ENCODE data around the gene FPR3.
"Not testable (repeated sequence)": the region's sequence is repeated elsewhere in the genome, so short reads cannot be mapped to it uniquely, and the experiment has no call there.

Gene FPR3

DNA sequence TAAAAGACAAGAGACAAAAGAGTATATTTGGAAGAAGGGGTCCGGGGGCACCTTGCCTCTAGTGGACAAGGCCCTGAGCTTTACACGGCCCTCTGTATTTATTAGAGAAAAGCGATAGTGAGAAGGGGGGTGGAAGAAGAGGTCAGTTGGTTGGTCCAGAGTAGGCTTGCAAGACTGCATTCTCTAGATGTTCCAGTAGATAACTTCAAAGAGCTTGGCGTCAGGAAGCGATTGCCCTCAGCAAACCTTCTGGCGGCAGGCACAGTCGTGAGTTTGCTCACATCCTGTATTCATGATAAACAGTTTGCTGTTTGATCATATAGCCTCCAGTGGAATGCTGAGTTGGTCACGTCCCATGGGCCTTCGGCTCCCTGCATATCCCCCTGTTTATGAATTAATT, 9.8 kb downstream of the FPR3 start:
- not testable (repeated sequence) for H3K27me3 ChIP-seq (ENCODE audit: control insufficient read depth in 5 of 5, insufficient read depth in 4 of 5, low read length in 5 of 5); H3K9me3 ChIP-seq (ENCODE audit: control insufficient read depth in 5 of 5, low read length in 5 of 5); H3K9ac ChIP-seq (ENCODE audit: low read length in 5 of 5); H3K36me3 ChIP-seq (ENCODE audit: control insufficient read depth in 5 of 5, insufficient read depth in 5 of 5, low read length in 5 of 5); H3K4me3 ChIP-seq (ENCODE audit: low read depth in 1 of 5, low read length in 5 of 5)
- H3K27ac ChIP-seq (ENCODE audit: low read depth, low read length) = peak overlapping the region; percentile 30
- H3K4me1 ChIP-seq (ENCODE audit: control insufficient read depth in 5 of 5, insufficient read depth in 5 of 5, low read length in 5 of 5) = peaks cover 1 to 28% (median 8%) of the 10 kb centered on the region in 5 donors

- not testable (repeated sequence) for H3K36me3 ChIP-seq (ENCODE audit: control insufficient read depth in 5 of 5, insufficient read depth in 5 of 5, low read length in 5 of 5); H3K9me3 ChIP-seq (ENCODE audit: control insufficient read depth in 5 of 5, low read length in 5 of 5); H3K27ac ChIP-seq (ENCODE audit: low read depth, low read length); H3K4me3 ChIP-seq (ENCODE audit: low read depth in 1 of 5, low read length in 5 of 5); H3K27me3 ChIP-seq (ENCODE audit: control insufficient read depth in 5 of 5, insufficient read depth in 4 of 5, low read length in 5 of 5); H3K9ac ChIP-seq (ENCODE audit: low read length in 5 of 5)
- H3K4me1 ChIP-seq (ENCODE audit: control insufficient read depth in 5 of 5, insufficient read depth in 5 of 5, low read length in 5 of 5) = peaks cover 0 to 27% (median 2%) of the 10 kb centered on the region in 5 donors
Measured at GRCh38 chr19:51805396-51805795, 10.4 kb downstream of the FPR3 start.

- H3K27ac ChIP-seq (ENCODE audit: low read depth, low read length); H3K36me3 ChIP-seq (ENCODE audit: control insufficient read depth in 5 of 5, insufficient read depth in 5 of 5, low read length in 5 of 5); H3K9ac ChIP-seq (ENCODE audit: low read length in 5 of 5); H3K27me3 ChIP-seq (ENCODE audit: control insufficient read depth in 5 of 5, insufficient read depth in 4 of 5, low read length in 5 of 5); H3K4me3 ChIP-seq (ENCODE audit: low read depth in 1 of 5, low read length in 5 of 5); H3K9me3 ChIP-seq (ENCODE audit: control insufficient read depth in 5 of 5, low read length in 5 of 5): not testable (repeated sequence)
- H3K4me1 ChIP-seq (ENCODE audit: control insufficient read depth in 5 of 5, insufficient read depth in 5 of 5, low read length in 5 of 5) = peaks cover 0 to 26% (median 1%) of the 10 kb centered on the region in 5 donors
Measured at GRCh38 chr19:51806571-51806970, 11.6 kb downstream of the FPR3 start.

DNA sequence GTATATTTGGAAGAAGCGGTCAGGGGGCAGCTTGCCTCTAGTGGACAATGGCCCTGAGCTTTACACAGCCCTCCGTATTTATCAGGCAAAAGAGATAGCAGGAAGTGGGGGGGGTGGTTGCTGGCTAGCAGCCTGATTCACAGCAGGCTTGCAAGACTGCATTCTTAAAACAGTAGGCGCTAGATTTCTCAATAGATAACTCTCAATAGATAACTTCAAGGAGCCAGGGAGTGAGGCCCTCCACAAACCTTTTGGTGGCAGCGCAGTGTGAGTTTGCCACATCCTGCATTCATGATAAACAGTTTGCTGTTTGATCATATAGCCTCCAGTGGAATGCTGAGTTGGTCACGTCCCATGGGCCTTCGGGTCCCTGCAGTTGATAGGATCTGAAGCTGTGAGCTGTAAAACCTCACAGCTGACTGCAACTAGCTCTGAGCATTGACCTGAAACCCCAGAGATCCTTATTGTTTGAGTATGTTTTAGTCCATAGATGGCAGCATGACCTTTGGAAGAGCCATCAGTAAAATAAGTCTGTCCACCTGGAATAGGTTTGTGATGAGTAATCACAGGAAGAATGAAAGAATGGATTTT, 12.2 kb downstream of the FPR3 start:
- H3K36me3 ChIP-seq (ENCODE audit: control insufficient read depth in 5 of 5, insufficient read depth in 5 of 5, low read length in 5 of 5) = no peaks in the 10 kb centered on the region
- H3K27ac ChIP-seq (ENCODE audit: low read depth, low read length) = no peak overlapping the region
- peaks cover 0 to 26% (median 1%) of the 10 kb centered on the region in 5 donors for H3K4me1 ChIP-seq (ENCODE audit: control insufficient read depth in 5 of 5, insufficient read depth in 5 of 5, low read length in 5 of 5)
- H3K9ac ChIP-seq (ENCODE audit: low read length in 5 of 5) = no peak overlapping the region
- no peaks in the 10 kb centered on the region for H3K9me3 ChIP-seq (ENCODE audit: control insufficient read depth in 5 of 5, low read length in 5 of 5)
- H3K27me3 ChIP-seq (ENCODE audit: control insufficient read depth in 5 of 5, insufficient read depth in 4 of 5, low read length in 5 of 5) = no peaks in the 10 kb centered on the region
- no peak overlapping the region for H3K4me3 ChIP-seq (ENCODE audit: low read depth in 1 of 5, low read length in 5 of 5)

GRCh38 chr19:51807925-51808324, 13.0 kb downstream of the FPR3 start:
- Histone ChIP-seq H3K4me1 (ENCODE audit: control insufficient read depth in 5 of 5, insufficient read depth in 5 of 5, low read length in 5 of 5) (peaks cover 0 to 26% (median 1%) of the 10 kb centered on the region in 5 donors), H3K4me3 (ENCODE audit: low read depth in 1 of 5, low read length in 5 of 5) (no peak overlapping the region), H3K9ac (ENCODE audit: low read length in 5 of 5) (no peak overlapping the region), H3K36me3 (ENCODE audit: control insufficient read depth in 5 of 5, insufficient read depth in 5 of 5, low read length in 5 of 5) (no peaks in the 10 kb centered on the region), H3K9me3 (ENCODE audit: control insufficient read depth in 5 of 5, low read length in 5 of 5) (no peaks in the 10 kb centered on the region), H3K27me3 (ENCODE audit: control insufficient read depth in 5 of 5, insufficient read depth in 4 of 5, low read length in 5 of 5) (no peaks in the 10 kb centered on the region), H3K27ac (ENCODE audit: low read depth, low read length) (no peak overlapping the region)

DNA sequence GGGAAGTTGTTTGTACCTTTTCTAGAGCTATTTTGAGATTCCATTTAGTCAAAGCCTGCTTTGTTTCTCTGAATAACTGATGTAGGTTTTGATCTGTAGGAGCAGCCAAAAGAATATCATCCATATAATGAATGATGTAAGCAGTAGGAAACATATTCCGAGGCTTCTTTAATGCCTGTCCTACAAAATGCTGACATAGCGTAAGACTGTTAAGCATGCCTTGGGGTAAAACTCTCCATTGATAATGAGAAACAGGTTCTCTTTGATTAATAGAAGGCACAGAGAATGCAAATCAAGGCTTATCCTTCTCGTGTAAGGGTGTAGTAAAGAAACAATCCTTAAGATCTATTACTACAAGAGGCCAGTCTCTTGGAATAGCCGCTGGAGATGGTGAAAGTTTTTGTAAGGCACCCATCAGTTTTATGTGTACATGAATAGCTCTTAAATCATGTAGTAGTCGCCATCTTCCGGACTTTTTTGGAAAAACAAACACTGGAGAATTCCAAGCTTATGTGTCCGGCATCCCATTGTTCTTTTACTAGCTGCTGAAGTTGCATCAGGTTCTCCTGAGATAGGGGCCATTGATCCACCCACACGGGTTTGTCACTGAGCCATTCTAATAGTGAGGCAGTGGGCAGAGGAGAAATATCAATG, 13.5 kb downstream of the FPR3 start:
- Histone ChIP-seq H3K27ac (ENCODE audit: low read depth, low read length) (no peak overlapping the region), H3K27me3 (ENCODE audit: control insufficient read depth in 5 of 5, insufficient read depth in 4 of 5, low read length in 5 of 5) (no peaks in the 10 kb centered on the region), H3K9ac (ENCODE audit: low read length in 5 of 5) (no peak overlapping the region), H3K4me3 (ENCODE audit: low read depth in 1 of 5, low read length in 5 of 5) (no peak overlapping the region), H3K4me1 (ENCODE audit: control insufficient read depth in 5 of 5, insufficient read depth in 5 of 5, low read length in 5 of 5) (peaks cover 0 to 26% (median 1%) of the 10 kb centered on the region in 5 donors), H3K36me3 (ENCODE audit: control insufficient read depth in 5 of 5, insufficient read depth in 5 of 5, low read length in 5 of 5) (no peaks in the 10 kb centered on the region), H3K9me3 (ENCODE audit: control insufficient read depth in 5 of 5, low read length in 5 of 5) (no peaks in the 10 kb centered on the region)

DNA sequence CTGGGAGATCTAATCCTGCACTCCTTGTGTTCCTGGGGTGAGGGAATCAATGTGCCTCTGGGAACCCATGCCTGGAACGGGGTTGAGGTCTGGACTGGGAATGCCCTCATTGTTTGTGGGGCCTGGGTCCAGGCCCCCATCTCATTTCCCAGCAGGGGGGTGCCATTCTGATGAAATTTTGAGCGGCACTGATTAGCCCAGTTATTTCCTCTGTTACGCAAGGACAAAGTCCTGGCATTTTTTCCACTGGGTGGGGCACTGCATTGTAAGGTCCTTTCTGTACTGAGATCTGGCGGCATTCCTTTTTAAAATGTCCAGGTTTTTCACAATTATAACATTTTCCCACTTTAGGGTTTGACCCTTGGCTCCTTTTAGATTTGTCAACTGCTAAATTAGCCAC, 14.8 kb downstream of the FPR3 start:
- H3K9me3 ChIP-seq (ENCODE audit: control insufficient read depth in 5 of 5, low read length in 5 of 5) = no peaks in the 10 kb centered on the region
- H3K36me3 ChIP-seq (ENCODE audit: control insufficient read depth in 5 of 5, insufficient read depth in 5 of 5, low read length in 5 of 5) = no peaks in the 10 kb centered on the region
- no peak overlapping the region for H3K27ac ChIP-seq (ENCODE audit: low read depth, low read length)
- peaks cover 0 to 23% (median 1%) of the 10 kb centered on the region in 5 donors for H3K4me1 ChIP-seq (ENCODE audit: control insufficient read depth in 5 of 5, insufficient read depth in 5 of 5, low read length in 5 of 5)
- no peak overlapping the region for H3K4me3 ChIP-seq (ENCODE audit: low read depth in 1 of 5, low read length in 5 of 5)
- no peak overlapping the region for H3K9ac ChIP-seq (ENCODE audit: low read length in 5 of 5)
- H3K27me3 ChIP-seq (ENCODE audit: control insufficient read depth in 5 of 5, insufficient read depth in 4 of 5, low read length in 5 of 5) = no peaks in the 10 kb centered on the region

GRCh38 chr19:51810223-51810622, 15.3 kb downstream of the FPR3 start:
- Histone ChIP-seq H3K4me1 (ENCODE audit: control insufficient read depth in 5 of 5, insufficient read depth in 5 of 5, low read length in 5 of 5) (peaks cover 0 to 21% (median 1%) of the 10 kb centered on the region in 5 donors), H3K4me3 (ENCODE audit: low read depth in 1 of 5, low read length in 5 of 5) (no peak overlapping the region), H3K27ac (ENCODE audit: low read depth, low read length) (no peak overlapping the region), H3K27me3 (ENCODE audit: control insufficient read depth in 5 of 5, insufficient read depth in 4 of 5, low read length in 5 of 5) (no peaks in the 10 kb centered on the region), H3K9ac (ENCODE audit: low read length in 5 of 5) (no peak overlapping the region), H3K36me3 (ENCODE audit: control insufficient read depth in 5 of 5, insufficient read depth in 5 of 5, low read length in 5 of 5) (no peaks in the 10 kb centered on the region), H3K9me3 (ENCODE audit: control insufficient read depth in 5 of 5, low read length in 5 of 5) (no peaks in the 10 kb centered on the region)

GRCh38 chr19:51811344-51811743, 16.4 kb downstream of the FPR3 start:
- Histone ChIP-seq H3K4me3 (ENCODE audit: low read depth in 1 of 5, low read length in 5 of 5) (no peak overlapping the region), H3K9ac (ENCODE audit: low read length in 5 of 5) (no peak overlapping the region), H3K27ac (ENCODE audit: low read depth, low read length) (peak overlapping the region; percentile 24), H3K36me3 (ENCODE audit: control insufficient read depth in 5 of 5, insufficient read depth in 5 of 5, low read length in 5 of 5) (no peaks in the 10 kb centered on the region), H3K9me3 (ENCODE audit: control insufficient read depth in 5 of 5, low read length in 5 of 5) (no peaks in the 10 kb centered on the region), H3K27me3 (ENCODE audit: control insufficient read depth in 5 of 5, insufficient read depth in 4 of 5, low read length in 5 of 5) (no peaks in the 10 kb centered on the region), H3K4me1 (ENCODE audit: control insufficient read depth in 5 of 5, insufficient read depth in 5 of 5, low read length in 5 of 5) (peaks cover 0 to 22% (median 4%) of the 10 kb centered on the region in 5 donors)

DNA sequence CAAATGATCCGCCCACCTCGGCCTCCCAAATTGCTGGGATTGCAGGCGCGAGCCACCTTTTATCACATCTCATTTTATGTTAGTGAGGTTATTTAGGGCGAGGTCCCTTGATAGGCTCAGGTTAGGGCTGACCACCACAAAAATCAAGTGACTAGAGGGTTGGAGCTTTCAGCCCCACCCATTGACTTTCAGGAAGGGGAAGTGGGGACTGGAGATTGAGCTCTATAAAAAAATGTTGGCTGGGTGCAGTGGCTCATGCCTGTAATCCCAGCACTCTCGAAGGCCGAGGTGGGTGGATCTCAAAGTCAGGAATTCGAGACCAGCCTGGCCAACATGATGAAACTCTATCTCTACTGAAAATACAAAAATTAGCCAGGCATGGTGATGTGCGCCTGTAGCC, 20.1 kb downstream of the FPR3 start:
- Histone ChIP-seq H3K9ac (ENCODE audit: low read length in 5 of 5) (no peak overlapping the region), H3K27me3 (ENCODE audit: control insufficient read depth in 5 of 5, insufficient read depth in 4 of 5, low read length in 5 of 5) (no peaks in the 10 kb centered on the region), H3K27ac (ENCODE audit: low read depth, low read length) (no peak overlapping the region), H3K4me1 (ENCODE audit: control insufficient read depth in 5 of 5, insufficient read depth in 5 of 5, low read length in 5 of 5) (peaks cover 0 to 17% (median 3%) of the 10 kb centered on the region in 5 donors), H3K4me3 (ENCODE audit: low read depth in 1 of 5, low read length in 5 of 5) (no peak overlapping the region), H3K9me3 (ENCODE audit: control insufficient read depth in 5 of 5, low read length in 5 of 5) (no peaks in the 10 kb centered on the region), H3K36me3 (ENCODE audit: control insufficient read depth in 5 of 5, insufficient read depth in 5 of 5, low read length in 5 of 5) (no peaks in the 10 kb centered on the region)

Measured in subcutaneous abdominal adipose tissue (tissue), 5 donors.